Regular cardiac myocyte (primary cell): ENCODE measurements around the gene EIF3I. TPM values are rescaled to one million over a fixed set of nuclear protein-coding genes. Genes with fewer than 3 reads are reported as not detected.

Experiments used
- total RNA-seq: library from RNA; depleted of rRNA; stranded (reverse); fragments of >200 nt; gene quantifications from 2 replicates; pipeline ENCODE4 v1.2.3, GENCODE V29; 2014

EIF3I gene
- 335 and 518 TPM in 2 replicates for total RNA-seq

GRCh38 chr1:32221980-32222755, at the start of gene EIF3I, which contains the start of gene TMEM234:
EIF3I (plus strand) TSS chr1:32222407; CDS start chr1:32222442, 35 bp downstream.
TMEM234 (minus strand) TSS chr1:32222353; CDS start chr1:32222322, 31 bp downstream.

GRCh38 chr1:32179443-32180185, 42.6 kb upstream of the EIF3I start, which contains the start of gene TXLNA:
TXLNA (plus strand) TSS chr1:32179675; CDS start chr1:32180346, 671 bp downstream.

GRCh38 chr1:32200226-32201010, 21.8 kb upstream of the EIF3I start, which contains the start of gene CCDC28B:
CCDC28B (plus strand) TSS chr1:32200595; CDS start chr1:32201936, 1,341 bp downstream.

GRCh38 chr1:32205401-32206370, 16.5 kb upstream of the EIF3I start, which contains the start of gene IQCC:
IQCC (plus strand) TSS chr1:32205671; CDS start chr1:32205682, 11 bp downstream.

GRCh38 chr1:32208891-32209328, 13.3 kb upstream of the EIF3I start, which contains the start of gene DCDC2B:
DCDC2B (plus strand) TSS chr1:32209089; CDS start chr1:32209094, 5 bp downstream.

GRCh38 chr1:32246888-32247273, 24.7 kb downstream of the EIF3I start, which contains the start of gene FAM167B:
FAM167B (plus strand) TSS chr1:32247222; CDS start chr1:32247422, 200 bp downstream.

GRCh38 chr1:32250893-32251716, 28.9 kb downstream of the EIF3I start, which contains the start of gene LCK:
LCK (plus strand) TSS chr1:32251265; CDS start chr1:32274330, 23,065 bp downstream.

Other genes starting within 250 kb of the EIF3I start
- gene KHDRBS1, start 208.5 kb upstream of the EIF3I start, total RNA-seq: 29.6 and 79.9 TPM in 2 replicates
- gene TMEM39B, start 149.5 kb upstream of the EIF3I start, total RNA-seq: 2.5 and 5.9 TPM in 2 replicates
- 33.8 and 50.0 TPM in 2 replicates for gene KPNA6, start 114.4 kb upstream of the EIF3I start, total RNA-seq
- 78.4 and 108 TPM in 2 replicates for gene TXLNA, start 42.7 kb upstream of the EIF3I start, total RNA-seq
- gene CCDC28B, start 21.8 kb upstream of the EIF3I start, total RNA-seq: 7.9 and 17.3 TPM in 2 replicates
- gene IQCC, start 16.7 kb upstream of the EIF3I start, total RNA-seq: 1.7 and 1.9 TPM in 2 replicates
- not detected in 2 replicates for gene DCDC2B, start 13.3 kb upstream of the EIF3I start, total RNA-seq
- gene TMEM234, start 54 bp upstream of the EIF3I start, total RNA-seq: 12.1 and 14.4 TPM in 2 replicates
- gene FAM167B, start 24.8 kb downstream of the EIF3I start, total RNA-seq: 0.38 and 2.0 TPM in 2 replicates
- gene LCK, start 28.9 kb downstream of the EIF3I start, total RNA-seq: not detected in 2 replicates
- 53.0 and 92.6 TPM in 2 replicates for gene HDAC1, start 69.7 kb downstream of the EIF3I start, total RNA-seq
- 11.8 and 23.0 TPM in 2 replicates for gene MARCKSL1, start 113.8 kb downstream of the EIF3I start, total RNA-seq
- 0.58 and 1.1 TPM in 2 replicates for gene FAM229A, start 140.1 kb downstream of the EIF3I start, total RNA-seq
- gene TSSK3, start 140.1 kb downstream of the EIF3I start, total RNA-seq: 0.56 TPM in 1 of 2 replicates, not detected in the other
- 46.6 and 83.4 TPM in 2 replicates for gene BSDC1, start 172.0 kb downstream of the EIF3I start, total RNA-seq
- gene ZBTB8B, start 242.7 kb downstream of the EIF3I start, total RNA-seq: under 0.01 TPM in 2 replicates